IgD-negative memory B cell (primary cell): ENCODE data around the gene CLCN6. TPM values are rescaled to one million over a fixed set of nuclear protein-coding genes. Genes with fewer than 3 reads are reported as not detected.
A peak's percentile ranks its signal among the peaks of the same experiment; 100 is the strongest.

ENCODE experiments used
- H3K27ac Mint-ChIP-seq, 3 donors: one replicate each; pipeline ENCODE4 v1.8.0; 2020 to 2022; ENCODE audit warnings: mild to moderate bottlenecking in 3 of 3, mixed read lengths in 3 of 3, moderate library complexity in 1 of 3
- H3K27me3 Mint-ChIP-seq: one replicate; pipeline ENCODE4 v1.8.0; 2021; ENCODE audit warnings: mixed read lengths
- H3K36me3 Mint-ChIP-seq: one replicate; pipeline ENCODE4 v1.8.0; 2020; ENCODE audit warnings: mild to moderate bottlenecking, mixed read lengths
- H3K4me1 Mint-ChIP-seq, 3 donors: one replicate each; pipeline ENCODE4 v1.8.0; 2020 to 2022; ENCODE audit warnings: mixed read lengths in 3 of 3, mild to moderate bottlenecking in 1 of 3
- H3K4me3 Mint-ChIP-seq, 4 donors: one replicate each; pipeline ENCODE4 v1.8.0; 2020 to 2022; ENCODE audit warnings: mild to moderate bottlenecking in 4 of 4, mixed read lengths in 4 of 4, moderate library complexity in 3 of 4
- H3K9me3 Mint-ChIP-seq, 3 donors: one replicate each; pipeline ENCODE4 v1.8.0; 2020 to 2021; ENCODE audit warnings: mixed read lengths in 3 of 3, mild to moderate bottlenecking in 1 of 3
- polyA plus RNA-seq: library from polyadenylated mRNA; unstranded; fragments of 300-500 nt; fragmentation: Illumina TruSeq; gene quantifications from one replicate; pipeline ENCODE4 v1.2.3, GENCODE V29; 2021

CLCN6 gene
- polyA plus RNA-seq, 1 donor from 2014 or later = 11.7 TPM

DNA sequence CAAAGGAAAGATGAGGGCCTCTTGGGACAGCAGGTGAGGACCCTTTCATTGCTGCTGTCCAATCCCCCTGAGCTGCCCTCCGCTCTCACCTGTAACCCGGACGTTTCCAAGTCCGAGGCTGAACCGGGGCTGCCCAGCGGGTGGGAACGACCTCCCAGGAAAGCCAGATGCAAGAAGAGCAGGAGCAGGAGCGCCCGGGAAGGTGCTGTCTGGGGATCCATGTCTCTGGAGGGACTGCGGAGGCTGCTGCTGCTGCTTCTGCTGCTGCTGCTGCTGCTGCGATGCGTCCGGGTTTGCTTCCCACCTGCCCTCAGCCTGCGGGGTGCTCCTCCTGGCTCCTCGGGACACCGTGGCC is 52.6 kb downstream of the CLCN6 start, which contains the start of gene NPPB:
Gene NPPB (minus strand): TSS at position 333 of the 355 bp plus-strand sequence. CDS start 112 bp downstream, at position 221.
- Mint-ChIP-seq H3K27ac (no peak within 1 kb of the TSS), H3K36me3 (no peaks in the 10 kb centered on the region), H3K4me1 (peaks cover 0 to 2% (median 0%) of the 10 kb centered on the region in 3 donors), H3K27me3 (peaks cover 51% of the 10 kb centered on the region), H3K4me3 (no peak within 1 kb of the TSS), H3K9me3 (no peaks in the 10 kb centered on the region)

DNA sequence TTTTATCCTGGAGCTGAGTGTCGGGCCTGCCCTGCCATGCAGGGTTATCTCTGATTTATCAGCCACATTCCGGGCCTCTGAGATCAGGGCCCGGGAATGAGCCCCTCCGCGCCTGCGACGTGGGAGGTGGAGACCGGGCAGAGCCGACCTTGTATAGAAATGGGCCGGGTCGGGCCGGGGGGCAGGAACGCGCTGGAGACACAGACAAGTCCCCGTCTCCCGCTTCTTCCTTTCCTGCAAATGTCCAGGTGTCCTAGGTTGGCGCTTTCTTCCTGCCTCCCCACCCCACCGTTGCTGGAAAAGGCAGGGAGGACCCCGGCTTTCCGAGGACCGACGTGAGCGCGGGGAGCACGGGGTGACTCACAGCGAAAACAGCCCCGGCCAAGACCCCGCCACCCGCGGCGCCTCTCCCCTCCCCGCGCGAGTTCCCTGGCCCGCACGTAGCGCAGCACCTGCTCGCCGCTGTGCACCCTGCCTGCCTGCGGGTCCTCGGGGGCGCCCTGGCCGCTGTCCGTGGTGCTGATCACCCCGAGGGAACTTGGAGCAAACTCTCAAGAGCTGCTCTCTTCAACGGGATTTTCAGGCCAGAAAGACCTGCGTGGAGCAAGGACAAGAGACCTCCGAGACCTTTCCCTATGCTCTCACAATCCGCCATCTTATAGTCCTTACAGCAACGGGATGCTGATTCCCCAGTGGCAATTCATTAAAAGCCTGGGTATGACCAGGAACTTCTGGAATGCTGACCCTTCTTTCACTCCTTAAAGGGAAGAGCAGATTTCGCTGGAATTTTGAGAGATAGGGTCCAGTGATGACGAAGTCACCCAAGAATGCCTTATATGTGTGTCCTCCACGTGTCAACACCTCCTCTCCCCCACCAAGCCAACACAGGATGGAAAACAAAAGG is 53.2 kb downstream of the CLCN6 start:
- no peak overlapping the region for H3K27ac Mint-ChIP-seq
- no peaks in the 10 kb centered on the region for H3K36me3 Mint-ChIP-seq
- no peak overlapping the region for H3K4me3 Mint-ChIP-seq
- H3K9me3 Mint-ChIP-seq = no peaks in the 10 kb centered on the region
- H3K27me3 Mint-ChIP-seq = peaks cover 49% of the 10 kb centered on the region
- peaks cover 0 to 2% (median 0%) of the 10 kb centered on the region in 3 donors for H3K4me1 Mint-ChIP-seq

DNA sequence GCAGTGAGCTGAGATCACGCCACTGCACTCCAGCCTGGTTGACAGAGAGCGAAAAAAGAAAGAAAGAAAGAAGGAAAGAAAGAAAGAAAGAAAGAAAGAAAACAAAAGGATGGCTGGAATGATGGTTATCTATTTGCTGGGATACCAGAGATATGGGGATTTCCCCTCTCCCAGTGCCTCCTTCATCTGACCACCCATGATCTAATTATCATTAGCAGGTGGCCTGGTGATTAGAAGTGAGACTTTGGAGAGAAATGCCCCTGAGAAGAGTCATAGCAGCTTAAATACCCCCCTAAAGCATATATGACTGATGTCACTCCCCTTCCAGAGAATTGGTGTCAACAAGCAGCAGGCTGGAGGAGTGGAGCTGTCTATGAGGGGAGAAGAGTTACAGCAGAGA is 54.1 kb downstream of the CLCN6 start:
- Mint-ChIP-seq H3K9me3 (no peaks in the 10 kb centered on the region), H3K4me1 (peaks cover 0 to 2% (median 0%) of the 10 kb centered on the region in 3 donors), H3K36me3 (no peaks in the 10 kb centered on the region), H3K27me3 (peaks cover 49% of the 10 kb centered on the region), H3K4me3 (no peak overlapping the region), H3K27ac (peak overlapping the region in 1 of 3 donors; percentile 80)

GRCh38 chr1:11860587-11860986 is 54.6 kb downstream of the CLCN6 start:
- Mint-ChIP-seq H3K27ac (no peak overlapping the region), H3K27me3 (peaks cover 50% of the 10 kb centered on the region), H3K9me3 (no peaks in the 10 kb centered on the region), H3K4me1 (peaks cover 0 to 2% (median 0%) of the 10 kb centered on the region in 3 donors), H3K36me3 (no peaks in the 10 kb centered on the region), H3K4me3 (no peak overlapping the region)

DNA sequence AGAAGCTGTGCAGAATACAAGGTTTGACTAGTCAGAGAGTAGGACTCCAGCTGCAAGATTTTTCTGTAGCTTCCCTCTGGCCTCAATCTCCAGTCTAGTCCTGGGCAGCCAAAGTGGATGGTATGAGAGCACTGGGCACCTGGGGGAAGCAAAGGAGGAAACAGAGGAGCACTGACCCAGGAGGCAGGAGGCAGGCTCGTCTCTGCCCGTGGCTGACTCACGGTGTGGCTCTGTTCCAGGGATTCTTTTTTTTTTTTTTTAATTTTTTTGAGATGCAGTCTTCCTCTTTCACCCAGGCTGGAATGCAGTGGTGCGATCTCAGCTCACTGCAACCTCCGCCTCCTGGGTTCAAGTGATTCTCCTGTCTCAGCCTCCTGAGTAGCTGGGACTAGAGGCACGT is 56.9 kb downstream of the CLCN6 start:
- no peaks in the 10 kb centered on the region for H3K4me1 Mint-ChIP-seq

DNA sequence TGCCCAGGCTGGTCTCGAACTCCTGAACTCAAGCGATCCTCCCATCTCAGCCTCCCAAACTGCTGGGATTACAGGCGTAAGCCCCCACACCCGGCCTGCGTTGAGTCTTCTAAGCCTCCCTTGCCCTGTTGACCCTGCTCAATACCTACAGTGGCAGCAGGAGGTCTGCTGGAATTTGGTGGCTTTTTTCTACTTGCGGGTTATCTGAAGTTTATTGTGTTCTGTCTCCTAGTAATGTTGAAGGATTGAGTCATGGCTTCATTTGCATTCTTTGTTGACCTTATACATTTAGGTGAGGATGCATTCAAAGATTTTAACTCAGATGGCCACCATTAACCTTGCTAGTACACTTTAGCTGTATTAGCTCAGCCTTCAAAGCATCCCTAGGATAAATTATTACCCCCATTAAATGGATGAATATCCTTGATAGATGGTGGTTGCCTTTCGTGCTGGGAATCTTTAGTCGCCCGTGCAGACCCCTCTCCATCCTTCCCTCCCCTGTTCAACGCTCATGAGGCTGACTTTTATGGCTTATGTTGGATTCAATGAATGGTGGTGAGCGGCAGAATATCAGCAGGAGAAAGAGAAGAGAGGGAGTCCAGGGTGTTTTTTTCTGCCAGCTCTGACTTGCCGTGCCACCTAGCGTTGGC is 62.5 kb downstream of the CLCN6 start:
- Mint-ChIP-seq H3K36me3 (no peaks in the 10 kb centered on the region), H3K4me1 (no peaks in the 10 kb centered on the region), H3K9me3 (no peaks in the 10 kb centered on the region), H3K4me3 (no peak overlapping the region), H3K27ac (no peak overlapping the region), H3K27me3 (peaks cover 14% of the 10 kb centered on the region)

More for the DNA sequence above, 56.9 kb downstream of the CLCN6 start:
- no peaks in the 10 kb centered on the region for H3K9me3 Mint-ChIP-seq
- H3K4me3 Mint-ChIP-seq = no peak overlapping the region
- no peaks in the 10 kb centered on the region for H3K36me3 Mint-ChIP-seq
- H3K27ac Mint-ChIP-seq = peak overlapping the region in 1 of 3 donors; percentile 53
- H3K27me3 Mint-ChIP-seq = peaks cover 35% of the 10 kb centered on the region

GRCh38 chr1:11869104-11869503 is 63.1 kb downstream of the CLCN6 start:
- H3K27ac Mint-ChIP-seq = no peak overlapping the region
- peaks cover 17% of the 10 kb centered on the region for H3K27me3 Mint-ChIP-seq
- H3K4me1 Mint-ChIP-seq = no peaks in the 10 kb centered on the region
- H3K36me3 Mint-ChIP-seq = no peaks in the 10 kb centered on the region
- no peaks in the 10 kb centered on the region for H3K9me3 Mint-ChIP-seq
- H3K4me3 Mint-ChIP-seq = no peak overlapping the region

DNA sequence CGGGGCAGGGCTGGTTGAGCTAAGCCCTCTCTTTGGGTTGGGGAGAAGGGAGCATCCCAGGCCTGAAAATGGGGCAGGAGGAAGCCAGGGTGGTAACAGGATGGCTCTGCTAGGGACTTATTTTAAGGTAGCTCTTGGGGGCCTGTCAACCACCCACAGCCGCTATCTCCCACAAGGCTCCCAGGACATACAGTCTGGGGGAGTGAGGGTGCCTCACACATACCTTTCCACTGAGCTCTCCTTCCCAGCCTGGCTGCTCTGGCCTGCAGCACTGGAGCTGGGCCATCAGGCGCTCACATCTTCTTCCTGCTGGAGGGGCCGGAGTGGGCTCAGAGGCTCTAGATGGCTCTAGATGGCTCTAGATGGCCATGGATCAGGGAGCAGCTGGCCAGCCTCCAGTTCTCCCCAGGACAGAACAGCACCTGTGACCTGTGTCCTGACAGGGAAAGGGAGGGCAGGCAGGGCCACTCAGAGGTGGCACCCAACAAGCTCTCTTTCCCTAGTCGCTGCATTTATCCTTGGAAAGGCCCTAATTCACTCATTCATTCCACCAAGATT is 63.7 kb downstream of the CLCN6 start:
- Mint-ChIP-seq H3K9me3 (no peaks in the 10 kb centered on the region), H3K27ac (no peak overlapping the region), H3K27me3 (peaks cover 17% of the 10 kb centered on the region), H3K4me1 (no peaks in the 10 kb centered on the region), H3K36me3 (no peaks in the 10 kb centered on the region), H3K4me3 (no peak overlapping the region)

GRCh38 chr1:11872545-11872944 is 66.6 kb downstream of the CLCN6 start:
- H3K4me1 Mint-ChIP-seq = no peaks in the 10 kb centered on the region
- peaks cover 17% of the 10 kb centered on the region for H3K27me3 Mint-ChIP-seq
- no peaks in the 10 kb centered on the region for H3K36me3 Mint-ChIP-seq
- H3K4me3 Mint-ChIP-seq = no peak overlapping the region
- no peak overlapping the region for H3K27ac Mint-ChIP-seq
- no peaks in the 10 kb centered on the region for H3K9me3 Mint-ChIP-seq

DNA sequence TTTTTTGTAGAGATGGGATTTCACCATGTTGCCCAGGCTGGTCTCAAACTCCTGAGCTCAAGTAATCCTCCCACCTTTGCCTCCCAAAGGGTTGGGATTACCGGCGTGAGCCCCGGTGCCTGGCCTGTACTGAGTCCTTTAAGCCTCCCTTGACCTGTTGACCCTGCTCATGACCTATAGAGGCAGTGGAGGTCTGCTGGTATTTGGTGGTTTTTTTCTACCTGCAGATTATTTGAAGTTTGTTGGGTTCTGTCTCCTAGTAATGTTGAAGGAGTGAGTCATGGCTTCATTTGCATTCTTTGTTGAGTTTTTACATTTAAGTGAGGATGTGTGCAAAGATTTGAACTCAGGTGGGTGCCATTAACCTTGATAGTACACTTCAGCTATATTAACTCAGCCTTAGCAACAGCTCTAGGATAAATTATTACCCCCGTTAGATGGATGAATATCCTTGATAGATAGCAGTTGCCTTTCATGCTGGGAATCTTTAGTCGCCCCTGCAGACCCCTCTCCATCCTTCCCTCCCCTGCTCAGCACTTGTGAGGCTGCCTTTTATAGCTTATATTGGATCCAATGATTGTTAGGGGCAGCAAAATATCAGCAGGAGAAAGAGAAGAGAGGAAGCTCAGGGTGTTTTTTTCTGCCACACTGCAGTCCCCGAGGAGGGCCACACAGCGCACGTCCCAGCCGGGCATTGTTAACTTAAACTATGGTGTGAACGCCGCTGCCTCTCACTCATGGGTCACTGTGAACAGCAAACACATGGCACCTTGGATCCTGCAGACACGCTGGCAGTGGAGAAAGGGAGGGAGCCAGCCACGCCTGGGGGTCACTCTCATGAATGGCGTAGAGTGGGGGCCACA is 67.6 kb downstream of the CLCN6 start:
- H3K27me3 Mint-ChIP-seq = peaks cover 17% of the 10 kb centered on the region
- H3K4me3 Mint-ChIP-seq = peak overlapping the region in 1 of 4 donors; percentile 17
- H3K9me3 Mint-ChIP-seq = no peaks in the 10 kb centered on the region
- no peaks in the 10 kb centered on the region for H3K36me3 Mint-ChIP-seq
- peak overlapping the region in 1 of 3 donors; percentile 59 for H3K27ac Mint-ChIP-seq
- H3K4me1 Mint-ChIP-seq = no peaks in the 10 kb centered on the region

DNA sequence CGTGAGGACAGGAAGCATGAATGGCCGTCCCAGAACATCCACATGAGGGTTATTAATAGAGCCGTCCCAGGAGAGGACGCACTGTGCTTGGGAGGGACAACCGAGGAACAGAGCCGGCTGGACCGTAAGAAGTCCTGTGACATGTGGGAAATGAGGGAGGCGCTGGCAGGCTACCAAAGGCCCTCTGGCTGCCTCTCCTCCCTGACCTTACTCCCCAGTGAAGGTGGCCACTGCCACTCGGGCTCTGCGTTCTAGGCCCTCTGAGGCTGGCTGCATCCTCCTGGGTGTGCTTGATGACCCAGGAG is 68.2 kb downstream of the CLCN6 start:
- no peaks in the 10 kb centered on the region for H3K9me3 Mint-ChIP-seq
- no peak overlapping the region for H3K4me3 Mint-ChIP-seq
- H3K4me1 Mint-ChIP-seq = no peaks in the 10 kb centered on the region
- peak overlapping the region in 1 of 3 donors; percentile 59 for H3K27ac Mint-ChIP-seq
- H3K36me3 Mint-ChIP-seq = no peaks in the 10 kb centered on the region
- H3K27me3 Mint-ChIP-seq = peaks cover 21% of the 10 kb centered on the region

DNA sequence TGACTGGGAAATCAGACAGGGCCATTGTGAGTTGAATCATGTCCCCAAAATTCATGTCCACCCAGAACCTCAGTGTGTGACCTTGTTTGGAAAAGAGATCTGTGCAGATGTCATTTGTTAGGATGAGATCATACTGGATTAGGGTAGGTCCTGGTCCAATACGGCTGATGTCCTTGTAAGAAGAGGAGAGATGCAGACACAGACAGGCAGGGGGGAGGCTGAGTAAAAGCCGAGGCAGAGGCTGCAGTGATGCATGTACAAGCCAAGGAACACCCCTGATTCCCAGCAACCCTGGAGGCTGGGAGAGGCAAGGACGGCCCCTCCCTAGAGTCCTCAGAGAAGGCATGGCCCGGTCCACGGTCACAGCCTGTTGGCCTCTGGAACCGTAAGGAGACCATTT is 68.6 kb downstream of the CLCN6 start:
- no peak overlapping the region for H3K27ac Mint-ChIP-seq
- H3K9me3 Mint-ChIP-seq = no peaks in the 10 kb centered on the region
- H3K4me3 Mint-ChIP-seq = no peak overlapping the region
- H3K27me3 Mint-ChIP-seq = peaks cover 22% of the 10 kb centered on the region
- H3K4me1 Mint-ChIP-seq = no peaks in the 10 kb centered on the region
- no peaks in the 10 kb centered on the region for H3K36me3 Mint-ChIP-seq

- no peaks in the 10 kb centered on the region for H3K4me1 Mint-ChIP-seq
- no peaks in the 10 kb centered on the region for H3K9me3 Mint-ChIP-seq
- peaks cover 18% of the 10 kb centered on the region for H3K27me3 Mint-ChIP-seq
Measured at GRCh38 chr1:11875094-11875493, 69.1 kb downstream of the CLCN6 start.

GRCh38 chr1:11877074-11877473 is 71.1 kb downstream of the CLCN6 start:
- Mint-ChIP-seq H3K36me3 (no peaks in the 10 kb centered on the region), H3K4me1 (no peaks in the 10 kb centered on the region), H3K9me3 (no peaks in the 10 kb centered on the region), H3K27ac (no peak overlapping the region), H3K27me3 (peaks cover 13% of the 10 kb centered on the region), H3K4me3 (no peak overlapping the region)

More at GRCh38 chr1:11875094-11875493, 69.1 kb downstream of the CLCN6 start:
- no peaks in the 10 kb centered on the region for H3K36me3 Mint-ChIP-seq
- H3K27ac Mint-ChIP-seq = no peak overlapping the region
- H3K4me3 Mint-ChIP-seq = no peak overlapping the region
